Activated CD4-positive, alpha-beta T cell treated with anti-CD3 and anti-CD28 coated beads, Interleukin-2, amount 10 ng/mL, durations not matched to agents 24 days and 14 days (primary cell): ENCODE measurements around the gene SRBD1. TPM values are rescaled to one million over a fixed set of nuclear protein-coding genes. Genes with fewer than 3 reads are reported as not detected.

Experiments
- DNase-seq: peaks from one replicate; pipeline ENCODE4 v3.0.0; 2022
- H3K27ac Mint-ChIP-seq: one replicate; pipeline ENCODE4 v1.8.0; 2022; ENCODE audit warnings: mild to moderate bottlenecking, mixed read lengths
- H3K27me3 Mint-ChIP-seq: one replicate; pipeline ENCODE4 v1.8.0; 2022; ENCODE audit warnings: mixed read lengths
- H3K36me3 Mint-ChIP-seq: one replicate; pipeline ENCODE4 v1.8.0; 2022; ENCODE audit warnings: low read depth, mild to moderate bottlenecking, mixed read lengths
- H3K4me1 Mint-ChIP-seq: one replicate; pipeline ENCODE4 v1.8.0; 2021; ENCODE audit warnings: mixed read lengths
- H3K4me3 Mint-ChIP-seq: one replicate; pipeline ENCODE4 v1.8.0; 2022; ENCODE audit warnings: mild to moderate bottlenecking, moderate library complexity, mixed read lengths
- H3K9me3 Mint-ChIP-seq: one replicate; pipeline ENCODE4 v1.8.0; 2021; ENCODE audit warnings: mixed read lengths
- intact Hi-C: fragments of 100-400 bp; cut with micrococcal nuclease; formaldehyde crosslinking; loops from one replicate; pipeline ENCODE4 v1.15.1; 2023
- total RNA-seq: library from RNA; stranded (reverse); gene quantifications from 2 replicates; pipeline ENCODE4 v1.2.3, GENCODE V29; 2022

SRBD1 gene
- total RNA-seq, 1 donor from 2014 or later = 18.9 TPM

DNA sequence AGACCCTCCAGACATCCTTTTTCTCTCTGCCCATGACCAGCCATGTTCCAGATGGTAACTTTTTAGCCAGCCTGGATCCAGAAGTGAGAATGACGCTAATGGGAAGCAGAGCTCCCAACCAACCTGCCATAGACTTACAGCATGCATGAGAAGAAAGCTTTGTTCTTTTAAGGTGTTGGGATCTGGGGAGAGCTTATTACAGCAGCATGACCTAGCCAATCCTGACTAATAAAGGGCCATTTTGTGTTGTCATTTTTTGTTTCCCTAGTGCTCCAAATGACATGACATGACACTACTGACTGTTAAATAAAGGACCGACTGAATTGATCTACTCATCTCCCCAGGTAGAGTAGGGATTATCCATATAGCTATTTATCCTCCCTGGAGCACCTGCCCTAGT is 35.2 kb upstream of the SRBD1 start:
- intact Hi-C loops = loop anchor here (10.0 kb wide), 1 partner anchor 199 kb away; no protein-coding TSS in a partner anchor
- Mint-ChIP-seq H3K27me3 (peaks cover 31% of the 10 kb centered on the region), H3K36me3 (peaks cover 2% of the 10 kb centered on the region), H3K27ac (no peak overlapping the region), H3K4me3 (no peak overlapping the region), H3K9me3 (no peaks in the 10 kb centered on the region), H3K4me1 (peaks cover 18% of the 10 kb centered on the region)
- no peak for DNase-seq

DNA sequence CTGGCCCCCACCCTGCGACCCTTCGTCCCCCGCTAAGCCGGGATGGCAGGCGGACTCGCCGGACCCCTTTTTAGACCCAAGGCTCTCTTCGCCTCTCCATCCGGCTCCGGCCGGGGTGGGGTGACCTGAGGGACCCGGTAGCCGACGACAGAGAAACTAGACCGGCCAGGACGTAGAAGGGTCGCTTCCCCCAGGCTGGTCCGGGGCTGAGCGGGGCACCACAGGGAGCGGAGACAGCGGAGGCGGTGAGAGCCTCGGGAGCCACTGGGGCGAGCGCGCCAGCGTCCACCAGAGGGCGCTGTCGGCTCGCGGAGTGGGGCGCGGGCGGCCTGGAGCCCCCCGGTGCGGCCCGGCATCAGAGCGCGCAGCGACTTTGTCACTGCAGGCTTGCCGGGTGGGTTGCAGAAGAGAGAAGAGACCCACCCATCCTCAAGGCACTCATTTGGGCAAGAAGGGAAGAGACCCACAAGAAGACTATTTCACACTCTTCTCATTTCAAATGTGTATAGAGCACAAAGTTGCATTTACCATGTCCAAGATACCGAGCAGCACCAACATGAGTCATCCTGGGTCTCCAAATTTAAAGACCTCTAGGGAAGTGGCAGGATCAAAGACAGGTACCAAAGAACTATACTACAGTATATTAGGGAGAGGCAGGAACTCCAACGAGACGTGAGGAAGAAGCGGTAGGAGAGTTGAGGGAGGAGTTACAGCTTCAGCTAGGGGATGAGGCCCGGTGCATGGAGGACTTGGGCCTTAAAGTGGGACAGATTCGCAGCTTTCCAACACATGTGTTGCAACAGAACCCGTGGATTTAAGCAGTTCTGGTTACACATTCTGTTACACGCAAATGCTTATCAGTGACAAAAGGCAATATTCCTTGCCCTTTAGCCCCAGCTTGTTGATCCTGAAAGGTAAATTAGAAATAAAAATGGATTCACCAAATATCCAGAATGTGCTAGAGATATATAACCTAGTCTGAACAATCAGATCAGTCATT is 32.8 kb upstream of the SRBD1 start:
- no peak overlapping the region for H3K27ac Mint-ChIP-seq
- peaks cover 12% of the 10 kb centered on the region for H3K4me1 Mint-ChIP-seq
- intact Hi-C loops = loop anchor here (1.0 to 10.0 kb wide), 5 partner anchors 77 to 348 kb away; no protein-coding TSS in a partner anchor
- no peaks in the 10 kb centered on the region for H3K9me3 Mint-ChIP-seq
- peak overlapping the region; percentile 76 for H3K4me3 Mint-ChIP-seq
- H3K36me3 Mint-ChIP-seq = no peaks in the 10 kb centered on the region
- H3K27me3 Mint-ChIP-seq = peaks cover 36% of the 10 kb centered on the region
- peak; percentile 93 for DNase-seq

DNA sequence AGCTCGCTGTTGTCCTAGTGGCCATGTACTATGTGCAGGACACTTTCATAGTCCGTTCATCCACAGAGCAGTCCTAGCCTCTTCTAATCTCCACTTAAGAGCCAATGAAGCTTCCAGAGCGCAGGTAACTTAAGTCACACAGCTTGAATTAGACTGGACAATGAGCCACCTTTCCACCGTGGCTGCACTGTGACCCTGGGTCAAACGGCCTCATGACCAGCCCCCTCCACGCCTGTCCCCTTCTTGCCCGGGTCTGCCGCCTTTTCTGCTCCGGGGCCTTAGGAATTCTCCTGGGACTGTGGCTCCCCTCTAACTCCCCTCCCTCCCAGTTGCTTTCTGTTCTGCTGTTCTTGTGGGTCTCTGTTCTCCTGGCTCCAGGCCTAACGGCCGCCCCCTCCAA is 32.0 kb upstream of the SRBD1 start:
- Mint-ChIP-seq H3K4me1 (peaks cover 12% of the 10 kb centered on the region), H3K9me3 (no peaks in the 10 kb centered on the region), H3K36me3 (no peaks in the 10 kb centered on the region), H3K4me3 (peak overlapping the region; percentile 76), H3K27me3 (peaks cover 40% of the 10 kb centered on the region), H3K27ac (no peak overlapping the region)
- intact Hi-C loops = loop anchor here (1.0 to 10.0 kb wide), 5 partner anchors 76 to 349 kb away; no protein-coding TSS in a partner anchor
- no peak for DNase-seq

DNA sequence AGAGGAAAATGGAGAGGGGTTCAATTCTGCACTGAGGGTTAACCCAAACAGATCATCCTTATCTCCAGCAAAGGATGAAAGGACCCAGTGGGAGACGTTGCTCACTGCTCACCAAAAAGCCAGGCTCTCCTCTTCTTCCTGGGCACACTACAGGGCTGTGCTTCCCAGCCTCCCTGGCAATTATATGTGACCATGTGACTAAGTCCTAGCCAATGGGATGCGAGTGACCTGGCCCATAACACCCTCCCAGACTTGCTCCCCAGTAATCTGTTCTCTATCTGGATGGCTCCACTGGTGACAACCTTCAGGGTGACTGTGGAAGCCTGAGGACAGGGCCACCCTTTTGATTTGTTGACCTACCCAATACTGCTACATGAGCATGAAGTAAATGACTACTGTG is 29.5 kb upstream of the SRBD1 start:
- no peak for DNase-seq
- Mint-ChIP-seq H3K36me3 (no peaks in the 10 kb centered on the region), H3K27ac (no peak overlapping the region), H3K9me3 (no peaks in the 10 kb centered on the region), H3K4me1 (peaks cover 12% of the 10 kb centered on the region), H3K27me3 (peaks cover 41% of the 10 kb centered on the region), H3K4me3 (no peak overlapping the region)
- intact Hi-C loops = loop anchor here (5.0 to 10.0 kb wide), 2 partner anchors 204 to 352 kb away; no protein-coding TSS in a partner anchor

DNA sequence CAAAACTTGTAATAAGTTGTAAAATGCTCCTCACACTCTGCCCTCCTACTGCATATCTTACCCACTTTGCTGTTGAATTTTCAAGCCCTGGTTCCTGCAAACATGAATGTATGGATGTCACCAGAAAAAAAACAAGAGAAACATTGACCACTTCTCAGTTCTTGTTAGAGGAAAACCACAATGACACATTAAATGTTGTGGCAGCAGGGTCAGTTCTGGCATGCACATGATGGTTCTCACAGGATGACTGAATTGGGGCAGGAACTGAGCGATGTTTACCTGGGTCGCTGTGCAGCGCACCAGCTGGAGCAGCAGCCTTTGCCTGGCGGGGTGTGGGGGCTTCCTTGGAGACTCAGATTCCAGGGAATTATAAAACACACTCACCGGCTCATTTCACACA is 26.4 kb upstream of the SRBD1 start:
- Mint-ChIP-seq H3K27me3 (peaks cover 47% of the 10 kb centered on the region), H3K27ac (no peak overlapping the region)

DNA sequence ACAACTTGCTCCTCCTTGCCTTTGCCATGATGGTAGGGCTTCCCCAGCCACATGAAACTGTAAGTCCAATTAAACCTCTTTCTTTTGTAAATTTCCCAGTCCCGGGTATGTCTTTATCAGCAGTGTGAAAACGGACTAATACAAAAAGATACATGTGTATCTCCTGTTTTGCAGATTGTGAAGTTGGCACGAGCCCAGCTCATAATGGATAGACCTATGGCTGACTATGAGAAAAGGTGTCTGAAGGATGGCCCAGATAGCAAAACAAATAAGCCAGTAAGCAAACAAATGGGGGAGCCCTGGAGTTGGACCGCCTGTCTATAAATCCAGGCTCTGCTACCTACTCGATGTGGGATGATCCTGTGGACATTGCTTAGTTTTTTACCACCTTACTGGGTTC is 24.9 kb upstream of the SRBD1 start:
- Mint-ChIP-seq H3K27ac (no peak overlapping the region), H3K4me3 (no peak overlapping the region), H3K9me3 (no peaks in the 10 kb centered on the region), H3K4me1 (peaks cover 2% of the 10 kb centered on the region), H3K36me3 (no peaks in the 10 kb centered on the region), H3K27me3 (peaks cover 51% of the 10 kb centered on the region)
- DNase-seq = no peak
- intact Hi-C loops = no loop called here

More for the DNA sequence above, 26.4 kb upstream of the SRBD1 start:
- DNase-seq = no peak
- Mint-ChIP-seq H3K9me3 (no peaks in the 10 kb centered on the region), H3K4me3 (no peak overlapping the region), H3K36me3 (no peaks in the 10 kb centered on the region), H3K4me1 (peaks cover 5% of the 10 kb centered on the region)
- intact Hi-C loops = no loop called here

DNA sequence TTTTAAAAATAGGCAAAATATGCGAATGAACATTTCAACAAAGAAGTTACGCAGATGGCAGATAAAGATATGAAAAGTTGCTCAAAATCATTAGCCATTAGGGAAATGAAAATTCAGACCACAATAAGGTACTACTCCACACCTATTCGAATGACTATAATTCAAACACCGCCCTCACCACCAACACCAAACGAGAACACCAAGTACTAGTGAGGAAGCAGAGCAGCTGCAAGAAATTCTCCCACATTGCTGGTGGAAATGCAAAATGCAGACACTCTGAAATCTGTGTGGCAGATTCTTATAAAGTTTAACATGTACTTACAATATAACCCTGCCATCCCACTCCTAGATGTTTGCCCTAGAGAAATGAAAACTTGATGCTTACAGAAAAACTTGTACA is 23.2 kb upstream of the SRBD1 start:
- H3K9me3 Mint-ChIP-seq = no peaks in the 10 kb centered on the region
- H3K4me3 Mint-ChIP-seq = no peak overlapping the region
- no peaks in the 10 kb centered on the region for H3K36me3 Mint-ChIP-seq
- H3K27ac Mint-ChIP-seq = no peak overlapping the region
- intact Hi-C loops = no loop called here
- H3K4me1 Mint-ChIP-seq = peaks cover 2% of the 10 kb centered on the region
- DNase-seq = no peak
- H3K27me3 Mint-ChIP-seq = peaks cover 54% of the 10 kb centered on the region

GRCh38 chr2:45631955-45632354 is 20.9 kb upstream of the SRBD1 start:
- intact Hi-C loops = no loop called here
- H3K27me3 Mint-ChIP-seq = peaks cover 54% of the 10 kb centered on the region
- H3K27ac Mint-ChIP-seq = no peak overlapping the region
- no peak overlapping the region for H3K4me3 Mint-ChIP-seq
- DNase-seq = no peak
- no peaks in the 10 kb centered on the region for H3K36me3 Mint-ChIP-seq
- no peaks in the 10 kb centered on the region for H3K4me1 Mint-ChIP-seq
- no peaks in the 10 kb centered on the region for H3K9me3 Mint-ChIP-seq

- DNase-seq = no peak
- Mint-ChIP-seq H3K27me3 (peaks cover 55% of the 10 kb centered on the region), H3K4me1 (no peaks in the 10 kb centered on the region), H3K9me3 (no peaks in the 10 kb centered on the region), H3K4me3 (no peak overlapping the region), H3K27ac (no peak overlapping the region), H3K36me3 (no peaks in the 10 kb centered on the region)
- intact Hi-C loops = no loop called here
Observed at GRCh38 chr2:45631319-45631718, 20.3 kb upstream of the SRBD1 start.

GRCh38 chr2:45629971-45630370 is 18.9 kb upstream of the SRBD1 start:
- intact Hi-C loops = no loop called here
- Mint-ChIP-seq H3K9me3 (no peaks in the 10 kb centered on the region), H3K4me3 (no peak overlapping the region), H3K27me3 (peaks cover 55% of the 10 kb centered on the region), H3K4me1 (no peaks in the 10 kb centered on the region), H3K27ac (no peak overlapping the region), H3K36me3 (no peaks in the 10 kb centered on the region)
- DNase-seq = no peak

DNA sequence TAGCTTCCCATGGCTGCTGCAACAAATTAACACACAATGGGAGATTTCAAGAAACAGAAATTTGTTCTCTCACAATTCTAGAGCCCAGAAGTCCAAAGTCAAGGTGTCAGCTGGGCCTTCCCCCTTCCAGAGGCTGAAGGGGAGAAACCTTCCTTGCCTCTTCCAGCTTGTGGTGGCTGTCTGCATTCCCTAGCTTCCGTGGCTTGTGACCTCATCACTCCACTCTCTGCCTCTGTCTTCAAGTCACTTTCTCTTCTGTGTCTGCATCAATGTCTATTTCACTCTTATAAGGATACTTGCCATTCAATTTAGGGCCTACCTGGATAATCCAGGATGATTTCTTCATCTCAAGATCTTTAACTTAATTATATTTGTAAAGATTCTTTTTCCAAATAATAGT is 16.8 kb upstream of the SRBD1 start:
- no peaks in the 10 kb centered on the region for H3K36me3 Mint-ChIP-seq
- H3K4me3 Mint-ChIP-seq = no peak overlapping the region
- no peaks in the 10 kb centered on the region for H3K9me3 Mint-ChIP-seq
- DNase-seq = no peak
- H3K27ac Mint-ChIP-seq = no peak overlapping the region
- intact Hi-C loops = no loop called here
- peaks cover under 1% of the 10 kb centered on the region for H3K4me1 Mint-ChIP-seq
- peaks cover 42% of the 10 kb centered on the region for H3K27me3 Mint-ChIP-seq

GRCh38 chr2:45626387-45627221 is 15.5 kb upstream of the SRBD1 start:
- H3K27me3 Mint-ChIP-seq = peaks cover 37% of the 10 kb centered on the region
- no peak for DNase-seq
- intact Hi-C loops = no loop called here

GRCh38 chr2:45625824-45626223 is 14.8 kb upstream of the SRBD1 start:
- no peak for DNase-seq
- no peak overlapping the region for H3K4me3 Mint-ChIP-seq
- H3K27ac Mint-ChIP-seq = no peak overlapping the region
- no peaks in the 10 kb centered on the region for H3K36me3 Mint-ChIP-seq
- H3K4me1 Mint-ChIP-seq = peaks cover 3% of the 10 kb centered on the region
- intact Hi-C loops = no loop called here
- no peaks in the 10 kb centered on the region for H3K9me3 Mint-ChIP-seq
- peaks cover 30% of the 10 kb centered on the region for H3K27me3 Mint-ChIP-seq

More at GRCh38 chr2:45626387-45627221, 15.5 kb upstream of the SRBD1 start:
- H3K27ac Mint-ChIP-seq = no peak overlapping the region
- H3K9me3 Mint-ChIP-seq = no peaks in the 10 kb centered on the region
- no peak overlapping the region for H3K4me3 Mint-ChIP-seq
- no peaks in the 10 kb centered on the region for H3K36me3 Mint-ChIP-seq
- peaks cover 3% of the 10 kb centered on the region for H3K4me1 Mint-ChIP-seq

DNA sequence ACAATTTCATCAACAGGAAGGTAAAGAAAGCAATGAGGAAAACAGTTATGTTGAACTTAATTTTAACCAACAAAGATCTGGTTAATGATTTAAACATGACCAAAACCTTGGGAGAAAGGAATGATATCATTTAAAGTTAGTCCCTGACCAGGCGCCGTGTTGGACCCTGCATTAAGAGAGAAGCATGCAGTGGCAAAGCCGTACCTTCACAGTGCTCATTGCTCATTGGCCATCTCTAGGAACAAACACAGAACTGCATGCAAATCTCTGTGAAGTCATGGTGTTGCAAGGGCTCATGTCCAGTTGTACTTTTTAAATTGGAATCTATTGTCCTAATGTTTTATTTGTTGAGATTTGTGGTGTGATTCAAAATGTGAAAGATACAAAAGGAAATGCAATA is 12.0 kb upstream of the SRBD1 start:
- Mint-ChIP-seq H3K27ac (no peak overlapping the region), H3K27me3 (peaks cover 25% of the 10 kb centered on the region), H3K36me3 (no peaks in the 10 kb centered on the region), H3K4me1 (peaks cover 6% of the 10 kb centered on the region), H3K4me3 (no peak overlapping the region), H3K9me3 (no peaks in the 10 kb centered on the region)
- intact Hi-C loops = no loop called here
- no peak for DNase-seq
